CD4-positive, CD25-positive, alpha-beta regulatory T cell (primary cell): ENCODE measurements around the gene MBD3L2. TPM values are rescaled to one million over a fixed set of nuclear protein-coding genes. Genes with fewer than 3 reads are reported as not detected.

Source experiments
- ATAC-seq, 2 donors: fragments of 150-1000 bp; cut with Tn5 transposase; one replicate each; pipeline ENCODE4 v1.10.0; 2021; ENCODE audit warnings: low read depth in 2 of 2, moderate number of reproducible peaks in 2 of 2, moderate library complexity in 1 of 2
- DNase-seq, 3 donors: peaks; one replicate each; pipeline versions ENCODE4 v3.0.0 to v3.0.0-alpha.2; 2012 to 2022; ENCODE audit warnings: mixed read lengths in 1 of 3
- H3K27ac ChIP-seq: one replicate; pipeline ENCODE4 v1.7.0; 2013; ENCODE audit warnings: mild to moderate bottlenecking, low read length; ENCODE audit not compliant: insufficient read depth, poor library complexity, severe bottlenecking
- H3K27me3 ChIP-seq: one replicate; pipeline ENCODE4 v1.7.0; 2013; ENCODE audit warnings: low read length; ENCODE audit not compliant: control insufficient read depth, insufficient read depth
- H3K36me3 ChIP-seq: one replicate; pipeline ENCODE4 v1.7.0; 2013; ENCODE audit warnings: mild to moderate bottlenecking, low read length, moderate library complexity; ENCODE audit not compliant: control insufficient read depth, insufficient read depth
- H3K4me1 ChIP-seq: 2 replicates; pipeline ENCODE4 v1.7.0; 2013; ENCODE audit warnings: mild to moderate bottlenecking, low read length; ENCODE audit not compliant: insufficient read depth, control insufficient read depth, poor library complexity, severe bottlenecking
- H3K4me3 ChIP-seq: one replicate; pipeline ENCODE4 v1.7.0; 2013; ENCODE audit warnings: low read depth, mild to moderate bottlenecking, low read length, moderate library complexity
- H3K9me3 ChIP-seq, 2 experiments: 1 replicate in 1 of 2; 2 replicates in 1 of 2; pipeline ENCODE4 v1.7.0; 2013; ENCODE audit warnings: low read length in 2 of 2, mild to moderate bottlenecking in 1 of 2, moderate library complexity in 1 of 2; ENCODE audit not compliant: control insufficient read depth in 2 of 2
- H3K27ac Mint-ChIP-seq, 3 donors: one replicate each; pipeline ENCODE4 v1.8.0; 2020 to 2022; ENCODE audit warnings: mild to moderate bottlenecking in 3 of 3, mixed read lengths in 3 of 3, moderate library complexity in 2 of 3
- H3K27me3 Mint-ChIP-seq: one replicate; pipeline ENCODE4 v1.8.0; 2022; ENCODE audit warnings: mild to moderate bottlenecking, mixed read lengths
- H3K36me3 Mint-ChIP-seq: one replicate; pipeline ENCODE4 v1.8.0; 2020; ENCODE audit warnings: mixed read lengths
- H3K4me1 Mint-ChIP-seq, 4 donors: one replicate each; pipeline ENCODE4 v1.8.0; 2020 to 2022; ENCODE audit warnings: mixed read lengths in 4 of 4, mild to moderate bottlenecking in 1 of 4
- H3K4me3 Mint-ChIP-seq, 4 donors: one replicate each; pipeline ENCODE4 v1.8.0; 2020 to 2022; ENCODE audit warnings: mild to moderate bottlenecking in 4 of 4, mixed read lengths in 4 of 4, moderate library complexity in 3 of 4
- H3K9me3 Mint-ChIP-seq, 7 donors: one replicate each; pipeline ENCODE4 v1.8.0; 2020 to 2022; ENCODE audit warnings: mixed read lengths in 7 of 7, mild to moderate bottlenecking in 3 of 7, moderate library complexity in 2 of 7
- polyA plus RNA-seq, 4 donors: library from polyadenylated mRNA; unstranded; fragments of 300-500 nt; fragmentation: Illumina TruSeq; gene quantifications; one replicate each; pipeline ENCODE4 v1.2.3, GENCODE V29; 2021
- total RNA-seq: library from RNA; stranded (reverse); gene quantifications from one replicate; pipeline ENCODE4 v1.2.3, GENCODE V29; 2022

Gene MBD3L2
- total and polyA plus RNA-seq, 5 donors from 2014 or later, result not detected

DNA sequence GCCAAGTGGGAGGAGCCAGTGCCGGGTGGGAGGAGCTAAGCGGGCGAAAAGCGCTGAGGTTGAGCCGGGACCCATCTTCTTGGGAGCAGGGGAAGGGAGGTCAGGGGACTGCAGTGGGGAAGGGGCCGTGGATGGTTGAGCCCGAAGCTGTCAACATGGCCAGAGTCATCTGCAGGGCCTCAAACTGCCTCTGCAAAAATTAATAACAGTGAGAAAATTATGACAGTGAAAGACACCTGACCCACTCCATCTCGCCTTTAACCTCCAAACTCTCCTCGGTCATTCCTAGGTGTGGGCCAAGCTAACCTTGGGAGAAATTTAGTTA is 50.4 kb downstream of the MBD3L2 start:
- H3K36me3 ChIP-seq, result no peaks in the 10 kb centered on the region
- peaks cover 3 to 34% (median 12%) of the 10 kb centered on the region in 7 donors for H3K9me3 Mint-ChIP-seq
- peak overlapping the region; percentile 85 to 99 (median 94) for H3K4me3 Mint-ChIP-seq
- ATAC-seq (no peak), DNase-seq (no peak)
- H3K36me3 Mint-ChIP-seq, result peaks cover 8% of the 10 kb centered on the region
- peak overlapping the region; percentile 80 for H3K27ac ChIP-seq
- H3K4me3 ChIP-seq, result peak overlapping the region; percentile 47
- H3K27ac Mint-ChIP-seq, result peak overlapping the region; percentile 69 to 96 (median 92)
- peaks cover 20% of the 10 kb centered on the region for H3K4me1 ChIP-seq
- peaks cover 6 to 18% of the 10 kb centered on the region in 2 experiments for H3K9me3 ChIP-seq
- H3K27me3 Mint-ChIP-seq, result peaks cover 14% of the 10 kb centered on the region
- no peaks in the 10 kb centered on the region for H3K27me3 ChIP-seq
- H3K4me1 Mint-ChIP-seq, result peaks cover 5 to 33% (median 19%) of the 10 kb centered on the region in 4 donors

Other genes starting within 250 kb of the MBD3L2 start
- 2.4 TPM for gene ADGRE1, start 161.7 kb upstream of the MBD3L2 start, total RNA-seq
- 1 to 10 TPM in 3 of 4 donors, under 1 TPM in 1; 0.92 to 2.0 (median 1.2) TPM for gene ADGRE1, start 161.7 kb upstream of the MBD3L2 start, polyA plus RNA-seq
- gene MBD3L2B, start 27.9 kb upstream of the MBD3L2 start, total RNA-seq, result not detected
- gene MBD3L2B, start 27.9 kb upstream of the MBD3L2 start, polyA plus RNA-seq, result not detected
- not detected for gene MBD3L5, start 18.7 kb upstream of the MBD3L2 start, total RNA-seq
- not detected for gene MBD3L5, start 18.7 kb upstream of the MBD3L2 start, polyA plus RNA-seq
- not detected for gene MBD3L4, start 9.1 kb upstream of the MBD3L2 start, total RNA-seq
- not detected for gene MBD3L4, start 9.1 kb upstream of the MBD3L2 start, polyA plus RNA-seq
- not detected for gene MBD3L3, start 9.4 kb downstream of the MBD3L2 start, total RNA-seq
- gene MBD3L3, start 9.4 kb downstream of the MBD3L2 start, polyA plus RNA-seq, result not detected
- gene ZNF557, start 20.4 kb downstream of the MBD3L2 start, total RNA-seq, result 10.7 TPM
- gene ZNF557, start 20.4 kb downstream of the MBD3L2 start, polyA plus RNA-seq, result 1 to 10 TPM; 2.0 to 7.2 (median 5.6) TPM
- 0.44 TPM for gene INSR, start 245.1 kb downstream of the MBD3L2 start, total RNA-seq
- under 1 TPM in 2 of 4 donors, not detected in 2; 0.02 to 0.10 TPM for gene INSR, start 245.1 kb downstream of the MBD3L2 start, polyA plus RNA-seq